ENCODE data around the gene EXOSC3. TPM values are rescaled to one million over a fixed set of nuclear protein-coding genes. Genes with fewer than 3 reads are reported as not detected.

Gene EXOSC3
- polyA plus RNA-seq, 3 donors, result 9.8 to 25.2 (median 19.6) TPM

- intact Hi-C loops (cut with micrococcal nuclease), result no loop called here
- H3K9ac ChIP-seq (ENCODE audit: insufficient read depth, low read length, poor library complexity, severe bottlenecking), result no peak overlapping the region
- peaks cover 23 to 28% of the 10 kb centered on the region in 2 donors for H3K4me1 ChIP-seq (ENCODE audit: control insufficient read depth in 1 of 2, insufficient read depth in 2 of 2, low read length in 2 of 2)
- H3K9me3 ChIP-seq (replicated peaks in 1 of 2; ENCODE audit: control insufficient read depth in 1 of 2, insufficient read depth in 1 of 2, low read length in 2 of 2), result peaks cover 0 to 1% of the 10 kb centered on the region in 2 donors
- no peak overlapping the region for H3K4me3 ChIP-seq (replicated peaks in 1 of 3; ENCODE audit: low read depth in 2 of 3, low read length in 3 of 3)
- TF ChIP-seq CTCF (IDR thresholded peaks at IDR 0.05), result no peak
- DNase-seq, result no peak
- no peak overlapping the region for H3K4me3 Mint-ChIP-seq
- peaks cover 29% of the 10 kb centered on the region for H3K4me1 Mint-ChIP-seq
- H3K27me3 ChIP-seq (ENCODE audit: control insufficient read depth in 2 of 2, insufficient read depth in 2 of 2, low read length in 2 of 2), result peaks cover 0 to 2% of the 10 kb centered on the region in 2 donors
- H4K20me1 ChIP-seq (ENCODE audit: insufficient read depth, low read length), result no peaks in the 10 kb centered on the region
- H3K27ac Mint-ChIP-seq, result no peak overlapping the region
- no peak overlapping the region for H3K4me2 ChIP-seq (replicated peaks; ENCODE audit: extremely low read depth, low read length, poor library complexity, severe bottlenecking)
- H3K27ac ChIP-seq (ENCODE audit: low read depth in 1 of 2, low read length in 2 of 2), result no peak overlapping the region
- peaks cover 0 to 2% (median 0%) of the 10 kb centered on the region in 7 donors for H3K9me3 Mint-ChIP-seq
- peaks cover 1 to 7% (median 5%) of the 10 kb centered on the region in 3 donors for H3K27me3 Mint-ChIP-seq (ENCODE audit: low read depth in 3 of 3)
- H3K36me3 Mint-ChIP-seq, result no peaks in the 10 kb centered on the region
- H3K36me3 ChIP-seq (replicated peaks in 1 of 2; ENCODE audit: control insufficient read depth in 1 of 2, insufficient read depth in 2 of 2, low read length in 2 of 2), result no peaks in the 10 kb centered on the region
- H3K79me2 ChIP-seq (ENCODE audit: insufficient read depth, low read length), result no peaks in the 10 kb centered on the region
- H2AFZ ChIP-seq (ENCODE audit: insufficient read depth, low read depth, low read length, poor library complexity, severe bottlenecking), result no peak overlapping the region
- 80% methylated on average over 1 of the region's 5 CpGs for WGBS (ENCODE audit: insufficient coverage)
Measured at GRCh38 chr9:37792122-37792521, 7.3 kb upstream of the EXOSC3 start.

GRCh38 chr9:37790096-37790495, 5.2 kb upstream of the EXOSC3 start:
- no CpG with 5 or more reads among the region's 2 CpGs for WGBS (ENCODE audit: insufficient coverage)
- Histone ChIP-seq H3K36me3 (replicated peaks in 1 of 2; ENCODE audit: control insufficient read depth in 1 of 2, insufficient read depth in 2 of 2, low read length in 2 of 2) (no peaks in the 10 kb centered on the region), H3K27me3 (ENCODE audit: control insufficient read depth in 2 of 2, insufficient read depth in 2 of 2, low read length in 2 of 2) (no peaks in the 10 kb centered on the region), H3K4me3 (replicated peaks in 1 of 3; ENCODE audit: low read depth in 2 of 3, low read length in 3 of 3) (no peak overlapping the region), H2AFZ (ENCODE audit: insufficient read depth, low read depth, low read length, poor library complexity, severe bottlenecking) (no peak overlapping the region), H3K79me2 (ENCODE audit: insufficient read depth, low read length) (peaks cover 6% of the 10 kb centered on the region), H3K27ac (ENCODE audit: low read depth in 1 of 2, low read length in 2 of 2) (no peak overlapping the region), H3K9me3 (replicated peaks in 1 of 2; ENCODE audit: control insufficient read depth in 1 of 2, insufficient read depth in 1 of 2, low read length in 2 of 2) (peaks cover 0 to 6% of the 10 kb centered on the region in 2 donors), H3K4me1 (ENCODE audit: control insufficient read depth in 1 of 2, insufficient read depth in 2 of 2, low read length in 2 of 2) (peaks cover 15 to 18% of the 10 kb centered on the region in 2 donors), H3K4me2 (replicated peaks; ENCODE audit: extremely low read depth, low read length, poor library complexity, severe bottlenecking) (no peak overlapping the region), H4K20me1 (ENCODE audit: insufficient read depth, low read length) (no peaks in the 10 kb centered on the region), H3K9ac (ENCODE audit: insufficient read depth, low read length, poor library complexity, severe bottlenecking) (no peak overlapping the region)
- Mint-ChIP-seq H3K4me3 (no peak overlapping the region), H3K27me3 (ENCODE audit: low read depth in 3 of 3) (peaks cover 5 to 10% (median 6%) of the 10 kb centered on the region in 3 donors), H3K27ac (no peak overlapping the region), H3K36me3 (no peaks in the 10 kb centered on the region), H3K4me1 (peaks cover 15% of the 10 kb centered on the region), H3K9me3 (peaks cover 0 to 2% (median 0%) of the 10 kb centered on the region in 7 donors)
- no peak for TF ChIP-seq CTCF (IDR thresholded peaks at IDR 0.05)
- DNase-seq, result no peak
- intact Hi-C loops (cut with micrococcal nuclease), result no loop called here
